Chondrocyte (in vitro differentiated cells): Measurements from ENCODE around the gene MLLT6. TPM values are rescaled to one million over a fixed set of nuclear protein-coding genes. Genes with fewer than 3 reads are reported as not detected.

Experiments used
- DNase-seq: peaks from one replicate; pipeline ENCODE4 v3.0.0; 2021; ENCODE audit warnings: mixed read lengths, low spot score
- H3K27ac Mint-ChIP-seq: one replicate; pipeline ENCODE4 v1.8.0; 2021; ENCODE audit warnings: mild to moderate bottlenecking, moderate library complexity, mixed read lengths; ENCODE audit not compliant: unreplicated experiment
- H3K27me3 Mint-ChIP-seq: 2 replicates; pipeline ENCODE4 v1.8.0; 2021; ENCODE audit warnings: low read depth, mixed read lengths
- H3K36me3 Mint-ChIP-seq: 2 replicates; pipeline ENCODE4 v1.8.0; 2021; ENCODE audit warnings: low read depth, mixed read lengths
- H3K4me1 Mint-ChIP-seq: 2 replicates; pipeline ENCODE4 v1.8.0; 2021; ENCODE audit warnings: low read depth, mild to moderate bottlenecking, mixed read lengths
- H3K4me3 Mint-ChIP-seq: one replicate; pipeline ENCODE4 v1.8.0; 2021; ENCODE audit warnings: mild to moderate bottlenecking, moderate library complexity, mixed read lengths; ENCODE audit not compliant: unreplicated experiment
- H3K9me3 Mint-ChIP-seq: 2 replicates; pipeline ENCODE4 v1.8.0; 2021; ENCODE audit warnings: low read depth, mixed read lengths
- CTCF ChIP-seq: fragments of 200-600 bp; sonication (generic); IDR thresholded peaks from 2 replicates; pipeline ENCODE4 v1.5.0; 2021; ENCODE audit warnings: antibody characterized with exemption, mild to moderate bottlenecking, moderate library complexity
- microRNA-seq: library from miRNA; unstranded; fragments of <30 nt; microRNA quantifications from one replicate; pipeline ENCODE4 v1.2.0, GENCODE V29; 2020; ENCODE audit warnings: borderline number of aligned reads
- total RNA-seq: library from RNA; stranded (reverse); gene quantifications from 3 replicates; pipeline ENCODE4 v1.2.1, GENCODE V29; 2021

Gene MLLT6
- total RNA-seq, 1 donor from 2014 or later: 50.0 TPM

GRCh38 chr17:38766341-38766740 is 61.3 kb downstream of the MLLT6 start:
- no peak for TF ChIP-seq CTCF
- Mint-ChIP-seq H3K4me3 (no peak overlapping the region), H3K27ac (no peak overlapping the region), H3K27me3 (no peaks in the 10 kb centered on the region), H3K9me3 (no peaks in the 10 kb centered on the region), H3K36me3 (peaks cover 39% of the 10 kb centered on the region), H3K4me1 (no peaks in the 10 kb centered on the region)
- DNase-seq: no peak

DNA sequence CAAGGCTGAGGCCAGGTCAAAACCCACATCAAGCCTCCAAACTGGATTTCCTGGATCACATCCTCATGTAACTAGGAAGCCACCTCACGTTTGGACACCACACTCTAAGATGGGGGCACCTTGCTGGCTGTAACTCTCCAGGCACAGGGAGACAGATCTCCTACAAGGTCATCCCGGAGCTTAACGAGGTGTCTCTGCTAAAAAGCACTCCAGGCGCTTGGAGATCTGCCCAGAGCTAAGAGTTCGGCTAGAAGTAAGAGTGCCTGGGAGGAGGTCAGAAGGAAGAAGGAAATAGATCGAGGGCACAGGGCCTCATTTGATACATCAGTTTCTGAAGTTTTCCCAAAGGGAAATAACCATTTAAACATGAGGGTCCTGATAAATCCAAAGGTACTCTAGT is 63.3 kb downstream of the MLLT6 start:
- Mint-ChIP-seq H3K27me3 (no peaks in the 10 kb centered on the region), H3K27ac (no peak overlapping the region), H3K4me1 (no peaks in the 10 kb centered on the region), H3K9me3 (no peaks in the 10 kb centered on the region), H3K36me3 (peaks cover 41% of the 10 kb centered on the region), H3K4me3 (no peak overlapping the region)
- no peak for TF ChIP-seq CTCF
- no peak for DNase-seq

GRCh38 chr17:38773258-38773657 is 68.2 kb downstream of the MLLT6 start:
- peaks cover 40% of the 10 kb centered on the region for H3K36me3 Mint-ChIP-seq
- no peaks in the 10 kb centered on the region for H3K4me1 Mint-ChIP-seq
- no peak for DNase-seq
- TF ChIP-seq CTCF: no peak
- H3K9me3 Mint-ChIP-seq: no peaks in the 10 kb centered on the region
- H3K27ac Mint-ChIP-seq: no peak overlapping the region
- no peaks in the 10 kb centered on the region for H3K27me3 Mint-ChIP-seq
- no peak overlapping the region for H3K4me3 Mint-ChIP-seq

DNA sequence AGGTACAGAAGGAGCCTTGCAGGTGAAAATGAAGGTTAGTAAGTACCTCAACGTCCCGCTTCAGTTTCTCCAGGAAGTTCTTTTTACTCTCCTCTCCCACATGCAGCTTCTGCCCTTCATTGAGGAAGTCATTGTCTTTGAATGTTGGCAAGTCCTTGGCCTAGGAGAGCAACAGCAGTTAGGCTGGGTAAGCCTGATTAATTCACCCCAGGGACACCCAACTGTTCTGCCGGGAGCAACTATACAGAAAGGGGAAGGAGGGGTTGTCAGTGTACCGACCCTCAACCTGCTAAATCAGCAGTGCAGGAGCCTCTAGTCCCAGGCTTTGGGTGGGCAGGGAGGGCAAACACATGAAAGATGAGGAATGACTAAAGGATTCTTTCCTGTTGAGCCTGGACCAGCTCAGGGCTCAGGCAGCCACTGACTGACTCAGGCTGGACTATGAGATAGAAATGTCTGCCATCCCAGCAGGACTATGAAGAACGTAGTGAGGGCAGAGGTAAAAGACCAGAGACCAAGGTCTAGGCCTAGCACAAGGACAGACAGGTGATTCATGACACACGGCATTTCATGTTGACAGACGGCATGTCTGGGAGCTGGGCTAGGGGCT is 72.7 kb downstream of the MLLT6 start:
- no peak for DNase-seq
- Mint-ChIP-seq H3K4me1 (no peaks in the 10 kb centered on the region), H3K9me3 (no peaks in the 10 kb centered on the region), H3K27me3 (no peaks in the 10 kb centered on the region), H3K4me3 (no peak overlapping the region), H3K36me3 (peaks cover 42% of the 10 kb centered on the region), H3K27ac (no peak overlapping the region)
- no peak for TF ChIP-seq CTCF

Small RNA genes lying within 50 kb of the gene (microRNA-seq; reads per million reads assigned to microRNA genes)
- gene MIR4726: not detected
- not detected for gene MIR4734

Other genes starting within 250 kb of the MLLT6 start
- gene SRCIN1, start 99.3 kb upstream of the MLLT6 start, total RNA-seq: 0.30 to 0.51 TPM in 2 of 3 replicates, not detected in the other
- 1.2 to 3.4 TPM (median 2.8 TPM) in 3 replicates for gene EPOP, start 30.3 kb upstream of the MLLT6 start, total RNA-seq
- gene CISD3, start 25.1 kb downstream of the MLLT6 start, total RNA-seq: 17.2 to 18.4 TPM (median 17.9 TPM) in 3 replicates
- 50.7 to 56.1 TPM (median 55.2 TPM) in 3 replicates for gene PCGF2, start 43.1 kb downstream of the MLLT6 start, total RNA-seq
- gene PSMB3, start 47.5 kb downstream of the MLLT6 start, total RNA-seq: 118 to 156 TPM (median 120 TPM) in 3 replicates
- 55.5 to 66.8 TPM (median 58.7 TPM) in 3 replicates for gene PIP4K2B, start 94.3 kb downstream of the MLLT6 start, total RNA-seq
- 8.3 to 13.5 TPM (median 11.8 TPM) in 3 replicates for gene CWC25, start 120.0 kb downstream of the MLLT6 start, total RNA-seq
- 916 to 959 TPM (median 937 TPM) in 3 replicates for gene RPL23, start 148.4 kb downstream of the MLLT6 start, total RNA-seq
- gene LASP1, start 164.8 kb downstream of the MLLT6 start, total RNA-seq: 444 to 599 TPM (median 593 TPM) in 3 replicates